ENCODE results near the gene FLT3LG.

Gene FLT3LG

DNA sequence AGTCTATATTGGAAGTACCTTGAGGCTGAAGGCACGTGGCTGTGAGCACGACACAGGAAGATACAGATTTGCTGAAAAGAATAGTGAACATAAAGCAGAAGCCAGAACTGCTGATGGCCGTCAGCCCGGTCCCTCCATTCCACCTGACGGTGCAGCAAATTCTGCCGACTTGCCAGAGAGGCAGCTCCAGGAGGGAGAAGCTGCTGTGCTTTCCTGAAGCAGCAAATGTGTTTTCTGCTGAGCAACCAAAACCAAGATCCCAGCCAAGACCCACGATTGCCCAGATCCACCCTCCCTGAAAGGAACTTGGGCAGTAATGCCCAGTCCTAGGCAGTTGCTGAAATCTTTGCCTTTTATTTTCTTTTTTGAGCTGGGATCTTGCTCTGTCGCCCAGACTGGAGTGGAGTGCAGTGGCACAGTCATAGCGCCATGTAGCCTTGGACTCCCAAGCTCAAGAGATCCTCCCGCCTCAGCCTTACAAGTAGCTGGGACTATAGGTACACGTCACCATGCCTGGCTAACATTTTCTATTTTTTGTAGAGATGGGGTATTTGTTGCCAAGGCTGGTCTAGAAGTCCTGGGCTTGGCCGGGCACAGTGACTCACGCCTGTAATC lies 46.8 kb downstream of the FLT3LG start:
- no peak for DNase-seq

DNA sequence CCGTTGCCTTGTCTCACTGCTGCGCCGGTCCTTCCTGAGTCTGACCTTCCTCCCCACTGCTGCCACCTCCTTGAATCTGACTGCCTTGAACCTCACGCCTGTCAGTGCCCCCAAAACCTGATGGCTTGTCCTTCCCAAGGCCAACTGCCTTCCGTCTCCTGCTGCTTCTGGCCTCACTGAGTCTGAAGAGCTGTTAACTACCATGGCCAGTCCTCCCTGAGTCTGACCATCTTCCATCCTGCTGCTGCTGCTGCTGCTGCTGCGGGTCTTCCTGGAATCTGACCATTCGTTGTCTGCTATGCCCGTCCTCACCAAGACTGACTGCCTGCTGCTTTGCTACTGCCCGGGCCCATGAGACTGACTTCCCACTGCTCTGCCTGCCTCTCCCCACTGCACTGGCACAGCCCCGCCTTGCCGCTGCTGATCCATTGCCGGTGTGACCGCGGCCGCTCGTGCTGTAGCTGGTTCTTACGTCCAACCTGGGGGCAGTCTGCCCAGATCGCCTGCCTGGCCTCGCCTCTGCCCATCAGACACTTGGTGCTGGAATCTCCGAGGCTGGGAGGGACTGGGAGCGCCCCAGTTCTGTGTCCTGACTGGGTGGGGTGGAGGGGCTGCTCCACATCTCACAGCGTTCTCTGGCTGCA lies 50.9 kb downstream of the FLT3LG start:
- DNase-seq = no peak

DNA sequence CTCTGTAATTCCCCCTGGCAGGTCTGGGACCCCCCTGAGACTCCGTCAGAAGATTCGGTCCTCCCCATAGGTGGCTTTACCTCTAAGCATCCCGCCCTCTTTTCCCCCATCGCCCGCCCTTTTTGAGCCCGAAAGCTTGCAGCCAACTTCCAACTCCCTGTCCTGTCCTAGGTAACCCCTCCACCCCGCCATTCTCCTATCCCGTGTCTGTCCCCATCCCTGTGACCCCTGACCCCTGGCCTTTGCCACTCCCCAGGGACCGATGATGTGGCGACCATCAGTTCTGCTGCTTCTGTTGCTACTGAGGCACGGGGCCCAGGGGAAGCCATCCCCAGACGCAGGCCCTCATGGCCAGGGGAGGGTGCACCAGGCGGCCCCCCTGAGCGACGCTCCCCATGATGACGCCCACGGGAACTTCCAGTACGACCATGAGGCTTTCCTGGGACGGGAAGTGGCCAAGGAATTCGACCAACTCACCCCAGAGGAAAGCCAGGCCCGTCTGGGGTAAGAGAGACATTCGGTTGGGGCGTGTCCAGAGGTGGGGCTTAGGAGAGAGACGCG lies 54.3 kb downstream of the FLT3LG start:
- no peak for DNase-seq

DNA sequence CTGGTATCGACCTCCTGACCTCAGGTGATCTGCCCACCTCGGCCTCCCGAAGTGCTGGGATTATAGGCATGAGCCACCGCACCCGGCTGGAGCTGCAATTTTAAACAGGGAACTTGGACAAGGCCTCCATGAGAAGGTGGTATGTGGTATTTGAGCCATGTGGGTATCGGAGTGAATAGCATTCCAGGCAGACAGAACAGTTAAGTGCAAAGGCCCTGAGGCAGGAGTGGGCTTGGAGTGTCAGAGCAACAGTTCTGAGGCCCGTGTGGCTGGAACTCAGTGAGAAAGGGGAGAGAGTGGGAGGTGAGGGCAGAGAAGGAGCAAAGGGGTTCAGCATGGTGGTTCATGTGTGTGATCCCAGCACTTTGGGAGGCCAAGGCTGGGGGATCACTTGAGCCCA lies 56.7 kb downstream of the FLT3LG start:
- DNase-seq = no peak

DNA sequence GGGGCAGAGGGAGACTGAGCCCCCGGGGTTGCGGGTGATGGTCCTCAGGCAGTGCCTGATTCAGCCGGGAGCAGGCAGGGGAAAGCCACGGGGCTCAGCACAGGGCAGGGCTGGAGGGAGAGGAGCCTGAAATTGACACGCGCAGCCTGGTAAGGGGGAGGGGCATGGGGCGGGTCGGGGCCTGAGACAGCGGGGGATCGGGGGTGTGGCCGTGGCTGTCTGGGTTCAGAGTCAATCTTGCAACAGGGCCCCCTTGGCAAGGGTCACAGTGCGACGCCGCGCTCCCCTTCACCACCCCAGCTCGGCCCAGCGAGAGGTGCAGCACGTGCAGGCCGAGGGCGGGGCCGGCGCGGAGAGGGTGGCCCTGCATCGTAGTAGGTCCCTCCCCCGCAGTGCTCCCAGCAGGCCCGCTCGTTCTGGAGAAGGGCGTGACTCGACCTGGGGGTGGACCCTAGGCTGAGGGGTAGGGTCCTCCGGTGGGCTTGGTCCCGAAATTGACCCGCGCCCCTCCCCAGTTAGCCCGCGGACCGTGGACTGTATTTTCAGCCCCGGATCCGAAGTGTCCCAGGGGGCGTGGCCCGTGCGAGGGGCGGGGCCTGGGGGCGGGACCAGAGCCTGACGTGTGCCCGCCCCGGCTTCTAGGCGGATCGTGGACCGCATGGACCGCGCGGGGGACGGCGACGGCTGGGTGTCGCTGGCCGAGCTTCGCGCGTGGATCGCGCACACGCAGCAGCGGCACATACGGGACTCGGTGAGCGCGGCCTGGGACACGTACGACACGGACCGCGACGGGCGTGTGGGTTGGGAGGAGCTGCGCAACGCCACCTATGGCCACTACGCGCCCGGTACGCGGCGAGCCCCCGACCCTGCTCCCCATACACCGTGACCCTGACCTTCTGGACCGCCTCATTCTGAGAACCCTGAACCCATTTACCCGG lies 59.8 kb downstream of the FLT3LG start:
- peak; percentile 87 for DNase-seq

DNA sequence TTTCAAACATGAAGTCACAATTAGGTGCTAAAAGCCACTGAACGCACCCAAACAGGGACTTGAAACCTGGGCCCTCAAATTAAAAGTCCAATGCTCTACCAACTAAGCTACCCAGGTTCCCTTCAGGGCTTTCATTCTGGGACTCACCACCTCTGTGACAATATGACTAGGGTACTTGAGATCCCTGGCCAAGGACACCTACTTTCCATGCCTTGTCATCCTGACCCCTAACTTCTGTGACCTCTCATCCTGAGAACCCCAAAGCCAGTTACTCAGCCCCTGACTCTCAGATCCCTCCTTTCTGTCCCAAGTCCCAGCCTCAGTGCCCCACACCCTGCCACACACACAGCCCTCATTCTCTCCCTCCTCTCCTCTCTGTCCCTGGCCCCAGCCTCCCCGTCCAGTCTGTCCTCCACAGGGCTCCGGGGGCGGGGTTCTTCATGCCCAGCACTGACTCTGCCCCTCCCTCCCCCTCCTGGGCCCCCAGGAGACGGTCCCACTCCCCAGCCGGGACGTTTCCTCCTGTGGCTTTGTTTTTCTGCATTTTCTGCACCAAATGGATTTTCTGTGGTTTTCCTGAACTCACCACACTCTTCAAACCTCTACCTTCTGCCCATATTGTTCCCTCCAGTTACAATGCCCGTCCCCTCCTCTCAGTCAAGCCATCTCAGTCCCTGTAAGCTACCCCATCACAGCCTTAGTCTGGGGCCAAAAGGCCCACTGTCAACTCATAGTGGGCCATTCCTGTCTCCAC lies 60.8 kb downstream of the FLT3LG start:
- DNase-seq = no peak

Measured in NCI-H82 (cell line).